Measurements from ENCODE around the gene ETFA. TPM values are rescaled to one million over a fixed set of nuclear protein-coding genes. Genes with fewer than 3 reads are reported as not detected.
A peak's percentile ranks its signal among the peaks of the same experiment; 100 is the strongest.

The ETFA gene
- total and polyA plus RNA-seq, 2 donors from 2014 or later, result 90.1 to 261 TPM

DNA sequence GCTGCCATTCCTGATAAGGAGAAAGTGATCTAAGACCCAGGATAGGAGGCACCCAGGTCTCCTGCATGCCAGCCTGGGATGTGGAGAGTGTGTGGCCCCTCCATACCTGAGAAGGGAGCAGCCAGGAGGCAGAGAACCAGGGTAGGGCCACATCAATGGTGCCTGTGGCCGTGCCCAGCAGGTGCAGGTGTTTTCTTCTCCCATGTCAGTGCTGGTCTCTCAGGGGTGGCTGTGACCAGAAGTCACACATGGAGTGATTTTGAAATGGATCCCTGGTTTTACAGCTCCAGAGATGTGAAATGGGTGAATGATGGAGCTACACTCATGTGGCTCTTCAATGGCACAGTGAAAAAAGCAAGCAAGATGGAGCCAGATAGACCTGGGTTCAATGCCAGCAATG lies 22.0 kb upstream of the ETFA start:
- Histone ChIP-seq H3K27ac (ENCODE audit: low read depth in 2 of 2, low read length in 2 of 2) (no peak overlapping the region), H3K27me3 (ENCODE audit: control insufficient read depth, insufficient read depth, low read length) (peaks cover 33% of the 10 kb centered on the region), H3K9ac (ENCODE audit: low read length in 3 of 3) (no peak overlapping the region), H3K4me3 (ENCODE audit: low read length in 3 of 3) (no peak overlapping the region), H3K4me1 (ENCODE audit: control insufficient read depth in 2 of 3, insufficient read depth in 2 of 3, low read depth in 1 of 3, low read length in 3 of 3) (peaks cover 0 to 10% (median 0%) of the 10 kb centered on the region in 3 donors), H3K36me3 (ENCODE audit: control insufficient read depth in 2 of 3, insufficient read depth in 3 of 3, low read length in 3 of 3) (no peaks in the 10 kb centered on the region), H3K9me3 (ENCODE audit: control insufficient read depth in 2 of 3, insufficient read depth in 1 of 3, low read length in 3 of 3) (no peaks in the 10 kb centered on the region)
- no peak for FAIRE-seq
- TF ChIP-seq, protein P1, sequence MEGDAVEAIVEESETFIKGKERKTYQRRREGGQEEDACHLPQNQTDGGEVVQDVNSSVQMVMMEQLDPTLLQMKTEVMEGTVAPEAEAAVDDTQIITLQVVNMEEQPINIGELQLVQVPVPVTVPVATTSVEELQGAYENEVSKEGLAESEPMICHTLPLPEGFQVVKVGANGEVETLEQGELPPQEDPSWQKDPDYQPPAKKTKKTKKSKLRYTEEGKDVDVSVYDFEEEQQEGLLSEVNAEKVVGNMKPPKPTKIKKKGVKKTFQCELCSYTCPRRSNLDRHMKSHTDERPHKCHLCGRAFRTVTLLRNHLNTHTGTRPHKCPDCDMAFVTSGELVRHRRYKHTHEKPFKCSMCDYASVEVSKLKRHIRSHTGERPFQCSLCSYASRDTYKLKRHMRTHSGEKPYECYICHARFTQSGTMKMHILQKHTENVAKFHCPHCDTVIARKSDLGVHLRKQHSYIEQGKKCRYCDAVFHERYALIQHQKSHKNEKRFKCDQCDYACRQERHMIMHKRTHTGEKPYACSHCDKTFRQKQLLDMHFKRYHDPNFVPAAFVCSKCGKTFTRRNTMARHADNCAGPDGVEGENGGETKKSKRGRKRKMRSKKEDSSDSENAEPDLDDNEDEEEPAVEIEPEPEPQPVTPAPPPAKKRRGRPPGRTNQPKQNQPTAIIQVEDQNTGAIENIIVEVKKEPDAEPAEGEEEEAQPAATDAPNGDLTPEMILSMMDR (IDR thresholded peaks at IDR 0.05; ENCODE audit: borderline replicate concordance, extremely low read depth, insufficient read depth), result no peak
- no peak for DNase-seq
- intact Hi-C loops (cut with DNase I), result loop anchor here (10.0 kb wide), 1 partner anchor 139 kb away; no protein-coding TSS in a partner anchor

DNA sequence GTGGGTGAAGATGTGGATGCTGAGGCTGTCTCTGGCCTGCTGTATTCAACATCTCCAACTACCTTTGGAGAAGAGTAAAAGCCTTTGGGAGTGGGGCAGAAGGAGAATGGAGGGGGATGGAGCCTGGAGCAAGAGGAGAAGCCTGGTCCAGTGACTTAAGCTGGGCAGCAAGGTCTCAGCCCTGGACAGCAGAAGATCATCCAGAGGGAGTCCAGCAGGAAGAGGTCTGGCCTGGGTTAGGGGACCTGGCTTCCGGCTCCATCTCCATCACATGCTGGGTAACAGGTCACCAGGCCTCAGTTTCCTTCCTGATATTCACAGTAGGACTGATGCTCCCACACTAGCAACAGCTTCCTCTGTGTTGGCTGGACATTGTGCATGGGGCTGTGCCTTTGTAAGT lies 21.5 kb upstream of the ETFA start:
- intact Hi-C loops (cut with DNase I), result loop anchor here (10.0 kb wide), 1 partner anchor 138 kb away; no protein-coding TSS in a partner anchor
- no peak for FAIRE-seq

DNA sequence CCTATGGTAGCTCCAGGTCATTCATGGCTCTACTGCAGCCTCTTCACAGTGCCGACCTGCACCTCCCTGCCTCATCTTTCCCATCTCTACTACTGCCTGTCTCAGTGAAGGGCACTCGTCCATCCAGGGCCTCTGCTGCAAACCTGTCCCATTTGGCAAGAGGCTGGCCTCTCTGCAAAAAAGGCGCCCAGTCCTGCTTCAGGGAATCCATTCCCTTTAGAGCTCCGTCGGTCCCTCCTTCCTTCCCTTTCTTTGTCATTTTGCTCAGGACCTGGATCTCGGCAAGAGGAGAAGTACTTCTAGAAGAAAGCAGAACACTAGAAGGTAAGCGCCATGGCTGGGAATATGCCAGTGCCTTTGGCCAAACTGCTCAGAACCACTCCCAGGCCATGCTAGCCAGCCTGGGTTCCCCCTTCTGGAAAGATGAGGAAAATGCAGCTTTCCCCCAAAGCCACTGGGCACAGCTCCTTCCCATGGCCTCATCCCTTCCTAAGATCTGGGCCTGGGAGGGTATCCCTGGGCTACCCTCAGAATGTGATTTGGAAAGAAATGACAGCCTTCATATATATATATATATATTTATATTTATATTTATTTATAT lies 18.9 kb upstream of the ETFA start:
- FAIRE-seq, result no peak
- no peaks in the 10 kb centered on the region for H3K36me3 ChIP-seq (ENCODE audit: control insufficient read depth in 2 of 3, insufficient read depth in 3 of 3, low read length in 3 of 3)
- no peaks in the 10 kb centered on the region for H3K9me3 ChIP-seq (ENCODE audit: control insufficient read depth in 2 of 3, insufficient read depth in 1 of 3, low read length in 3 of 3)
- TF ChIP-seq, protein P1 (IDR thresholded peaks at IDR 0.05; ENCODE audit: borderline replicate concordance, extremely low read depth, insufficient read depth), result peak; percentile 57
- no peak overlapping the region for H3K4me3 ChIP-seq (ENCODE audit: low read length in 3 of 3)
- intact Hi-C loops (cut with DNase I), result loop anchor here (10.0 kb wide), 1 partner anchor 135 kb away; no protein-coding TSS in a partner anchor
- DNase-seq, result peak in 4 of 5 donors; percentile 46 to 63 (median 52)
- peaks cover 13% of the 10 kb centered on the region for H3K27me3 ChIP-seq (ENCODE audit: control insufficient read depth, insufficient read depth, low read length)
- H3K4me1 ChIP-seq (ENCODE audit: control insufficient read depth in 2 of 3, insufficient read depth in 2 of 3, low read depth in 1 of 3, low read length in 3 of 3), result no peaks in the 10 kb centered on the region
- no peak overlapping the region for H3K9ac ChIP-seq (ENCODE audit: low read length in 3 of 3)
- H3K27ac ChIP-seq (ENCODE audit: low read depth in 2 of 2, low read length in 2 of 2), result no peak overlapping the region

More for the DNA sequence above, 21.5 kb upstream of the ETFA start:
- no peak overlapping the region for H3K4me3 ChIP-seq (ENCODE audit: low read length in 3 of 3)
- peaks cover 0 to 6% (median 0%) of the 10 kb centered on the region in 3 donors for H3K4me1 ChIP-seq (ENCODE audit: control insufficient read depth in 2 of 3, insufficient read depth in 2 of 3, low read depth in 1 of 3, low read length in 3 of 3)
- no peaks in the 10 kb centered on the region for H3K9me3 ChIP-seq (ENCODE audit: control insufficient read depth in 2 of 3, insufficient read depth in 1 of 3, low read length in 3 of 3)
- H3K36me3 ChIP-seq (ENCODE audit: control insufficient read depth in 2 of 3, insufficient read depth in 3 of 3, low read length in 3 of 3), result no peaks in the 10 kb centered on the region
- DNase-seq, result no peak
- H3K27me3 ChIP-seq (ENCODE audit: control insufficient read depth, insufficient read depth, low read length), result peaks cover 31% of the 10 kb centered on the region
- H3K27ac ChIP-seq (ENCODE audit: low read depth in 2 of 2, low read length in 2 of 2), result no peak overlapping the region
- no peak overlapping the region for H3K9ac ChIP-seq (ENCODE audit: low read length in 3 of 3)
- TF ChIP-seq, protein P1 (IDR thresholded peaks at IDR 0.05; ENCODE audit: borderline replicate concordance, extremely low read depth, insufficient read depth), result no peak
